K562 (cell line): ENCODE results near the gene ASMTL. TPM values are rescaled to one million over a fixed set of nuclear protein-coding genes. Genes with fewer than 3 reads are reported as not detected.
A peak's percentile ranks its signal among the peaks of the same experiment; 100 is the strongest.

Experiments
- CBX5 ChIP-seq: IDR thresholded peaks from 2 replicates; pipeline ENCODE4 v1.6.1; 2014; ENCODE audit warnings: low read depth, borderline replicate concordance
- CCAR2 ChIP-seq: fragments of 200-400 bp; formaldehyde crosslinking; IDR thresholded peaks from 2 replicates; pipeline ENCODE4 v1.6.1; 2017; ENCODE audit warnings: mild to moderate bottlenecking, low read depth, low read length
- DDX20 ChIP-seq: fragments of 450-650 bp; IDR thresholded peaks from 2 replicates; pipeline ENCODE4 v1.6.1; 2016; ENCODE audit warnings: missing genetic modification characterization, low read depth, mild to moderate bottlenecking, missing compliant biosample characterization, moderate library complexity
- JUNB ChIP-seq: fragments of 450-650 bp; formaldehyde crosslinking; conservative IDR thresholded peaks from 2 replicates; pipeline ENCODE4 v1.4.0; 2020; ENCODE audit warnings: mild to moderate bottlenecking
- KLF1 ChIP-seq: fragments of 450-650 bp; IDR thresholded peaks from 2 replicates; pipeline ENCODE4 v1.6.1; 2016; ENCODE audit warnings: missing genetic modification characterization, missing compliant biosample characterization
- KLF16 ChIP-seq: IDR thresholded peaks from 2 replicates; pipeline ENCODE4 v1.6.1; 2016; ENCODE audit warnings: antibody characterized with exemption
- NRF1 ChIP-seq, 2 experiments: fragments of 450-650 bp; IDR thresholded peaks in 1 of 2; conservative IDR thresholded peaks in 1 of 2; 2 replicates each; pipeline ENCODE4 v1.6.1; 2014; ENCODE audit warnings: mild to moderate bottlenecking in 2 of 2
- PPARD ChIP-seq: fragments of 250-450 bp; sonication (Bioruptor Pico); IDR thresholded peaks from 2 replicates; pipeline ENCODE4 v1.8.0; 2022; ENCODE audit warnings: inconsistent platforms, mild to moderate bottlenecking, moderate library complexity
- RREB1 ChIP-seq: fragments of 250-450 bp; sonication (Bioruptor Pico); IDR thresholded peaks from 2 replicates; pipeline ENCODE4 v1.4.0; 2020
- ZBTB8A ChIP-seq: fragments of 450-650 bp; IDR thresholded peaks from 2 replicates; pipeline ENCODE4 v1.6.1; 2018; ENCODE audit warnings: mild to moderate bottlenecking, moderate library complexity; ENCODE audit not compliant: partially characterized antibody
- ZNF143 ChIP-seq: sonication (generic); formaldehyde crosslinking; IDR thresholded peaks from 2 replicates; pipeline ENCODE4 v1.9.0; 2022; ENCODE audit warnings: mild to moderate bottlenecking, missing genetic modification reagents
- ZNF280B ChIP-seq: fragments of 250-450 bp; sonication (Bioruptor Pico); IDR thresholded peaks from 2 replicates; pipeline ENCODE4 v1.5.1; 2021; ENCODE audit warnings: mild to moderate bottlenecking
- ZNF395 ChIP-seq: fragments of 200-800 bp; sonication (Bioruptor generic); IDR thresholded peaks from 2 replicates; pipeline ENCODE4 v1.6.1; 2017; ENCODE audit warnings: missing genetic modification characterization, missing compliant biosample characterization
- ZNF583 ChIP-seq: fragments of 250-450 bp; sonication (Bioruptor Pico); IDR thresholded peaks from 2 replicates; pipeline ENCODE4 v1.4.0; 2020
- ZNF639 ChIP-seq, 2 experiments: fragments of 200-800 bp in 1 of 2; sonication (Bioruptor generic) in 1 of 2; sonication (generic) in 1 of 2; formaldehyde crosslinking in 1 of 2; IDR thresholded peaks in 1 of 2; conservative IDR thresholded peaks in 1 of 2; 2 replicates each; pipeline versions ENCODE4 v1.5.0 to v1.6.1; 2016 to 2020; ENCODE audit warnings: missing compliant biosample characterization in 1 of 2, missing genetic modification characterization in 1 of 2, missing genetic modification reagents in 1 of 2
- polyA plus RNA-seq, 8 experiments: library from polyadenylated mRNA; depleted of rRNA in 4 of 8; stranded (reverse) in 5 of 8; unstranded in 3 of 8; fragments of >200 nt; fragmentation: Nextera tagmentation in 2 of 8; fragmentation: Illumina TruSeq in 1 of 8; extraction: Ambion mirVana in 2 of 8; extraction: Trizol in 1 of 8; gene quantifications; 2 replicates each; pipeline versions ENCODE4 v1.2.1 to v1.2.3, GENCODE V29; 2011 to 2014; ENCODE audit warnings: inconsistent platforms in 1 of 8, missing spikeins in 1 of 8
- total RNA-seq, 7 experiments: library from RNA; depleted of rRNA in 6 of 7; stranded (reverse); fragments of >200 nt in 6 of 7; fragmentation: Illumina TruSeq in 2 of 7; extraction: Trizol in 2 of 7; gene quantifications; 2 replicates each; pipeline versions ENCODE4 v1.2.1 to v1.2.3, GENCODE V29; 2011 to 2021; ENCODE audit warnings: low replicate concordance in 1 of 7

Gene ASMTL
- total and polyA plus RNA-seq, 9 of the 15 experiments (the other 6 are each of a cell fraction or from before 2014, with no cell fraction given) = 0.56 to 20.6 (median 7.6) TPM

GRCh38 chrX:1391707-1392375, 60.9 kb downstream of the ASMTL start, which contains the start of gene SLC25A6 (continued):
- TF ChIP-seq ZNF639 (CRISPR knock-in tag; conservative IDR thresholded peaks at IDR 0.05 in 1 of 2, IDR thresholded peaks at IDR 0.05 in 1 of 2) = no peak
- TF ChIP-seq PPARD (CRISPR knock-in tag) = no peak
- no peak for TF ChIP-seq CBX5
- TF ChIP-seq KLF1 (tag) = peak; percentile 82
- peak; percentile 86 to 90 for TF ChIP-seq NRF1 (conservative IDR thresholded peaks at IDR 0.05 in 1 of 2, IDR thresholded peaks at IDR 0.05 in 1 of 2)
- TF ChIP-seq DDX20 = no peak
- TF ChIP-seq JUNB (CRISPR knock-in tag) = no peak
- TF ChIP-seq ZNF583 = peak; percentile 57; the same call in 1 of the 2 replicates
- no peak for TF ChIP-seq ZNF280B (CRISPR knock-in tag)
- peak; percentile 72; the same call in 1 of the 2 replicates for TF ChIP-seq ZNF143 (CRISPR knock-in tag)
- TF ChIP-seq CCAR2 = no peak
- no peak for TF ChIP-seq KLF16
- TF ChIP-seq ZNF395 (CRISPR knock-in tag) = no peak
- no peak for TF ChIP-seq ZBTB8A
- TF ChIP-seq RREB1 (CRISPR knock-in tag) = no peak
